Smooth muscle cell (in vitro differentiated cells): ENCODE results near the gene ABR. TPM values are rescaled to one million over a fixed set of nuclear protein-coding genes. Genes with fewer than 3 reads are reported as not detected.

Experiments used
- DNase-seq: peaks from one replicate; lab custom pipeline; 2025; ENCODE audit not compliant: unreplicated experiment; lab: John Stamatoyannopoulos, UW
- H2AFZ ChIP-seq: fragments of 200-600 bp; sonication (generic); 2 replicates; pipeline ENCODE4 v1.6.0; 2016; ENCODE audit warnings: antibody characterized with exemption, low read depth, mild to moderate bottlenecking
- H3F3A ChIP-seq: fragments of 200-600 bp; sonication (generic); 2 replicates; pipeline ENCODE4 v1.6.0; 2017; ENCODE audit warnings: antibody characterized with exemption, low read depth
- H3K27ac ChIP-seq: fragments of 200-600 bp; sonication (generic); 2 replicates; pipeline ENCODE4 v1.5.1; 2016; ENCODE audit warnings: low read depth, mild to moderate bottlenecking
- H3K27me3 ChIP-seq: fragments of 200-600 bp; sonication (generic); 2 replicates; pipeline ENCODE4 v1.6.1; 2016; ENCODE audit warnings: low read depth, mild to moderate bottlenecking
- H3K36me3 ChIP-seq: fragments of 200-600 bp; sonication (generic); 2 replicates; pipeline ENCODE4 v1.5.1; 2016; ENCODE audit warnings: low read depth
- H3K4me1 ChIP-seq: fragments of 200-600 bp; sonication (generic); 2 replicates; pipeline ENCODE4 v1.5.1; 2016; ENCODE audit warnings: low read depth
- H3K4me2 ChIP-seq: fragments of 200-600 bp; sonication (generic); 2 replicates; pipeline ENCODE4 v1.6.0; 2016; ENCODE audit warnings: mild to moderate bottlenecking
- H3K4me3 ChIP-seq: fragments of 200-600 bp; sonication (generic); 2 replicates; pipeline ENCODE4 v1.5.1; 2016; ENCODE audit warnings: mild to moderate bottlenecking
- H3K79me2 ChIP-seq: fragments of 200-600 bp; sonication (generic); 2 replicates; pipeline ENCODE4 v1.6.0; 2016; ENCODE audit warnings: low read depth, mild to moderate bottlenecking
- H3K9ac ChIP-seq: fragments of 200-600 bp; sonication (generic); 2 replicates; pipeline ENCODE4 v1.6.0; 2016; ENCODE audit warnings: low read depth
- H3K9me3 ChIP-seq: fragments of 200-600 bp; sonication (generic); replicated peaks from 2 replicates; pipeline ENCODE4 v1.5.1; 2016; ENCODE audit warnings: low read depth
- H4K20me1 ChIP-seq: fragments of 200-600 bp; sonication (generic); 2 replicates; pipeline ENCODE4 v1.6.0; 2016; ENCODE audit warnings: low read depth
- WGBS: methylation state at CpG from one replicate; pipeline ENCODE4 v1.1.7; 2016; ENCODE audit warnings: low lambda C conversion rate; 5-methylcytosine and 5-hydroxymethylcytosine counted together
- polyA plus RNA-seq: library from polyadenylated mRNA; unstranded; fragments of >200 nt; fragmentation: Nextera tagmentation; extraction: Ambion mirVana; gene quantifications from 2 replicates; pipeline ENCODE4 v1.2.1, GENCODE V29; 2016
- total RNA-seq: library from RNA; depleted of rRNA; stranded (reverse); fragments of >200 nt; gene quantifications from 2 replicates; pipeline ENCODE4 v1.2.3, GENCODE V29; 2014
- TF ChIP-seq, protein P1 (sequence below): fragments of 200-600 bp; sonication (generic); IDR thresholded peaks from 2 replicates; pipeline ENCODE4 v1.5.1; 2017; ENCODE audit warnings: borderline replicate concordance, mild to moderate bottlenecking, antibody characterized with exemption; ENCODE audit not compliant: insufficient read depth, poor library complexity, severe bottlenecking

The ABR gene
- total and polyA plus RNA-seq, 2 experiments from 2014 or later = 16.1 to 29.1 TPM

DNA sequence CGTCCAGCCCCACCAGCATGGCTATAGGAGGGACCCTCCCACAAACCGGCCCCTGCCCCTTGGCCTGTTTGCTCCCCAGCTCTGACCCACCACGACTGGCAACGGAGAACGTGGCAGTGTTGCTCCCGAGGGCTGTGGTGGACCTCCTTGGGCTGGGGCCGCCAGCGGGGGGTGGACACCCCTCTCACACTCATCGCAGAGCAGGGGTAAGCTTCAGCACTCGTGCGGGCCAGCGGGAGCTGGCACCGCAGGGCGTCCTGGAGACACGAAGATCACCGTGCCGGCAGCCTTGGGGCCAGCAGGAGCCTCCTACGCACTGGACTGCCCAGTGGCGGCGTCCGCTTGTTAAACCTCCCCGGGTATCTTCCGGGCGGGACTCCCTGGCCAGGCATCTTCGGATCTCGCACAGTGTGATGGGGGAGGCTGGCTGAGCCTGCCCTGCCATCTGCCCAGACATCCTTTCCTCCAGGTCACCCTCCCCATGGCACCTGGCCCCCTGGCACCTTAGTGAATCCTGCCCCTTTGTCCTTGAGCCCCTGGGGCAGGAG lies 53.5 kb downstream of the ABR start:
- H3K9me3 ChIP-seq = no peaks in the 10 kb centered on the region
- H3K36me3 ChIP-seq = no peaks in the 10 kb centered on the region
- no peak overlapping the region for H2AFZ ChIP-seq
- no peaks in the 10 kb centered on the region for H3K4me1 ChIP-seq
- H3K27me3 ChIP-seq = no peaks in the 10 kb centered on the region
- 91% methylated on average over 24 of the region's 26 CpGs for WGBS
- no peaks in the 10 kb centered on the region for H3K79me2 ChIP-seq
- DNase-seq = no peak
- TF ChIP-seq, protein P1, sequence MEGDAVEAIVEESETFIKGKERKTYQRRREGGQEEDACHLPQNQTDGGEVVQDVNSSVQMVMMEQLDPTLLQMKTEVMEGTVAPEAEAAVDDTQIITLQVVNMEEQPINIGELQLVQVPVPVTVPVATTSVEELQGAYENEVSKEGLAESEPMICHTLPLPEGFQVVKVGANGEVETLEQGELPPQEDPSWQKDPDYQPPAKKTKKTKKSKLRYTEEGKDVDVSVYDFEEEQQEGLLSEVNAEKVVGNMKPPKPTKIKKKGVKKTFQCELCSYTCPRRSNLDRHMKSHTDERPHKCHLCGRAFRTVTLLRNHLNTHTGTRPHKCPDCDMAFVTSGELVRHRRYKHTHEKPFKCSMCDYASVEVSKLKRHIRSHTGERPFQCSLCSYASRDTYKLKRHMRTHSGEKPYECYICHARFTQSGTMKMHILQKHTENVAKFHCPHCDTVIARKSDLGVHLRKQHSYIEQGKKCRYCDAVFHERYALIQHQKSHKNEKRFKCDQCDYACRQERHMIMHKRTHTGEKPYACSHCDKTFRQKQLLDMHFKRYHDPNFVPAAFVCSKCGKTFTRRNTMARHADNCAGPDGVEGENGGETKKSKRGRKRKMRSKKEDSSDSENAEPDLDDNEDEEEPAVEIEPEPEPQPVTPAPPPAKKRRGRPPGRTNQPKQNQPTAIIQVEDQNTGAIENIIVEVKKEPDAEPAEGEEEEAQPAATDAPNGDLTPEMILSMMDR = no peak
- peaks cover 12% of the 10 kb centered on the region for H4K20me1 ChIP-seq
- H3K9ac ChIP-seq = no peak overlapping the region
- H3K4me3 ChIP-seq = no peak overlapping the region
- no peaks in the 10 kb centered on the region for H3F3A ChIP-seq
- H3K27ac ChIP-seq = no peak overlapping the region
- H3K4me2 ChIP-seq = no peak overlapping the region

DNA sequence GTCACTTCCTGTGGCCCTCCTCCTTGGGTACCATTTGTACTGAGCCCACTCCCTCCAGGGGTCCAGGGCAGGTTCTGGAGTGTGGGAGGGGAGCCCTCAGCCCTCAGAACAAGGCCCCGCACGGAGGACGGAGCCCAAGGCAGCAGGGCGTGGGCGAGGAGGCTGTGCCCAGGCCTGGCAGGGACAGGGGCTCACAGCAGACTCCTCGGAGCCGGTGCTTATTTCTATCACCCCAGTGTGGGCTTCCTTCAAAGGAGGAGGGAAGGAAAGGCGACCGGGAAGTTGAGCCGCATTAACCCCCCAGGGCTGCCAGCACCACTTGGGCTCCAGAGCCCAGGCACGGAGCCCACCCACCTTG lies 54.0 kb downstream of the ABR start:
- no peak for DNase-seq
- WGBS = 69% methylated on average over 11 of the region's 11 CpGs
- no peaks in the 10 kb centered on the region for H3F3A ChIP-seq
- H3K9ac ChIP-seq = no peak overlapping the region
- no peak overlapping the region for H3K4me2 ChIP-seq
- H3K79me2 ChIP-seq = no peaks in the 10 kb centered on the region
- peaks cover 12% of the 10 kb centered on the region for H4K20me1 ChIP-seq
- no peaks in the 10 kb centered on the region for H3K4me1 ChIP-seq
- no peaks in the 10 kb centered on the region for H3K36me3 ChIP-seq
- no peak overlapping the region for H3K27ac ChIP-seq
- H2AFZ ChIP-seq = no peak overlapping the region
- no peaks in the 10 kb centered on the region for H3K27me3 ChIP-seq
- H3K9me3 ChIP-seq = no peaks in the 10 kb centered on the region
- TF ChIP-seq, protein P1 = no peak
- H3K4me3 ChIP-seq = no peak overlapping the region

DNA sequence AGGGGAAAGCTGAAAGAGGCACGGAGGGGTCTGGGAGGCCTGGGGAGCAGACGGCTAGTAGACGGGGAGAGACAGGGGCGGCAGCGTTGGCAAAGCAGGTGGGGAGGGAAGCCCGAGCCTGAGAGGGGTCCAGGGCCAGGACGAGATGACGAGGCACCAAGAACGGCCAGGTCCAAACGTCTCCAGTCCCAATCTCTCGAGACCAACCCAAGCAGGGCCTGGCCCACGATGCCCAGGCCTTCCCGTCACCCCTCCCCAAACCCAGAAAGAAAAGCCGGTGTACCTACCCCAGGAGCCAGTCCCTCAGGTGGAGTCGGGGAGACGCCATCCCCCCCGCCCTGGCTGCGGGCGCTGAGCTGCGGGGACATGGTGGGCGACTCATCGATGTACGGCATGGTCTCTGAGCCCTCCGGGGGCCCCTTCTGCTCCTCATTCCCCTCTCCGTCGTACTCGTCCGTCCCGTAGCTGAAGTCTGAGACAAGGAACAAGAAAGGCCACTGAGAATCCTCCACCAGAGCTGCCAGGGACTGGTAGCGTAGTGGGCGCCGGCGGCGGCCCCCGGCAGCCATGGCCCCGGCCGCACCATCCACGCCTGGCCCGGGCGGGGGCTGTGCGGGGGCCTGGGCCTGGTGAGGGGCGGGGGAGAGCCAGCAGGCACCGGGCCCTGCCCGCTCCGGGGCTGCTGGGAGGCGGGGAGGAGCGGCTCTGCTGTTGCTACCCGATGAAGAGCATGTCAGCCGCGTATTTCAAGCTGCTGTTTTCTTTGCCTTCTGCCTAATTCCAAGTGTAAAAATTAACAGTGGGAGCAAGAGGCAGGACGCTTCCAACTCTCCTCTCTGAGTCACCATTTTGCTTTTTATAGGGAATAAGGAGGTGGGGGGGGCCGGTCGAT lies 54.6 kb downstream of the ABR start:
- H3K27me3 ChIP-seq = no peaks in the 10 kb centered on the region
- H3K79me2 ChIP-seq = no peaks in the 10 kb centered on the region
- no peaks in the 10 kb centered on the region for H3F3A ChIP-seq
- no peaks in the 10 kb centered on the region for H3K9me3 ChIP-seq
- no peaks in the 10 kb centered on the region for H3K36me3 ChIP-seq
- TF ChIP-seq, protein P1 = no peak
- no peak overlapping the region for H3K27ac ChIP-seq
- H3K4me2 ChIP-seq = no peak overlapping the region
- H4K20me1 ChIP-seq = peaks cover 12% of the 10 kb centered on the region
- H3K4me3 ChIP-seq = no peak overlapping the region
- no peak overlapping the region for H2AFZ ChIP-seq
- no peak for DNase-seq
- no peak overlapping the region for H3K9ac ChIP-seq
- no peaks in the 10 kb centered on the region for H3K4me1 ChIP-seq
- WGBS = 87% methylated on average over 51 of the region's 53 CpGs
